Measurements from ENCODE around the gene DDC.

The DDC gene

GRCh38 chr7:50436133-50436806, 128.9 kb downstream of the DDC start:
- peaks cover 7% of the 10 kb centered on the region for H3K9me3 ChIP-seq (ENCODE audit: control insufficient read depth, insufficient read depth, low read length)

GRCh38 chr7:50431722-50432305, 133.4 kb downstream of the DDC start:
- no peaks in the 10 kb centered on the region for H3K36me3 ChIP-seq (ENCODE audit: insufficient read depth, low read length)
- peaks cover 5% of the 10 kb centered on the region for H3K4me1 ChIP-seq (ENCODE audit: insufficient read depth, low read length)
- no peaks in the 10 kb centered on the region for H3K9me3 ChIP-seq (ENCODE audit: control insufficient read depth, insufficient read depth, low read length)
- no peak overlapping the region for H3K9ac ChIP-seq (ENCODE audit: low read depth, low read length)

More at GRCh38 chr7:50436133-50436806, 128.9 kb downstream of the DDC start:
- peaks cover 5% of the 10 kb centered on the region for H3K4me1 ChIP-seq (ENCODE audit: insufficient read depth, low read length)
- H3K36me3 ChIP-seq (ENCODE audit: insufficient read depth, low read length) = peaks cover 9% of the 10 kb centered on the region
- H3K9ac ChIP-seq (ENCODE audit: low read depth, low read length) = no peak overlapping the region

GRCh38 chr7:50431316-50431715, 133.9 kb downstream of the DDC start:
- Histone ChIP-seq H3K4me1 (ENCODE audit: insufficient read depth, low read length) (peaks cover 4% of the 10 kb centered on the region), H3K9ac (ENCODE audit: low read depth, low read length) (no peak overlapping the region), H3K9me3 (ENCODE audit: control insufficient read depth, insufficient read depth, low read length) (no peaks in the 10 kb centered on the region), H3K36me3 (ENCODE audit: insufficient read depth, low read length) (no peaks in the 10 kb centered on the region)

- Histone ChIP-seq H3K9ac (ENCODE audit: low read depth, low read length) (no peak overlapping the region), H3K36me3 (ENCODE audit: insufficient read depth, low read length) (no peaks in the 10 kb centered on the region), H3K9me3 (ENCODE audit: control insufficient read depth, insufficient read depth, low read length) (no peaks in the 10 kb centered on the region), H3K4me1 (ENCODE audit: insufficient read depth, low read length) (no peaks in the 10 kb centered on the region; the same call in 1 of the 2 replicates)
Measured at GRCh38 chr7:50428911-50429310, 136.3 kb downstream of the DDC start.

GRCh38 chr7:50427518-50427917, 137.7 kb downstream of the DDC start:
- no peaks in the 10 kb centered on the region; the same call in 1 of the 2 replicates for H3K4me1 ChIP-seq (ENCODE audit: insufficient read depth, low read length)
- no peak overlapping the region for H3K9ac ChIP-seq (ENCODE audit: low read depth, low read length)
- no peaks in the 10 kb centered on the region for H3K9me3 ChIP-seq (ENCODE audit: control insufficient read depth, insufficient read depth, low read length)
- H3K36me3 ChIP-seq (ENCODE audit: insufficient read depth, low read length) = no peaks in the 10 kb centered on the region

- Histone ChIP-seq H3K36me3 (ENCODE audit: insufficient read depth, low read length) (no peaks in the 10 kb centered on the region), H3K9ac (ENCODE audit: low read depth, low read length) (no peak overlapping the region), H3K9me3 (ENCODE audit: control insufficient read depth, insufficient read depth, low read length) (no peaks in the 10 kb centered on the region), H3K4me1 (ENCODE audit: insufficient read depth, low read length) (0 out of 2 replicates have a peak, but pooled peaks cover under 1% of the 10 kb centered on the region)
Measured at GRCh38 chr7:50426280-50427045, 138.7 kb downstream of the DDC start.

- no peaks in the 10 kb centered on the region for H3K36me3 ChIP-seq (ENCODE audit: insufficient read depth, low read length)
- H3K9ac ChIP-seq (ENCODE audit: low read depth, low read length) = no peak overlapping the region
- H3K4me1 ChIP-seq (ENCODE audit: insufficient read depth, low read length) = peaks cover 5% of the 10 kb centered on the region; the same call in 1 of the 2 replicates
- no peaks in the 10 kb centered on the region for H3K9me3 ChIP-seq (ENCODE audit: control insufficient read depth, insufficient read depth, low read length)
Measured at GRCh38 chr7:50425318-50425717, 139.9 kb downstream of the DDC start.

GRCh38 chr7:50423860-50424259, 141.3 kb downstream of the DDC start:
- H3K4me1 ChIP-seq (ENCODE audit: insufficient read depth, low read length) = peaks cover 8% of the 10 kb centered on the region; the same call in 1 of the 2 replicates
- no peaks in the 10 kb centered on the region for H3K36me3 ChIP-seq (ENCODE audit: insufficient read depth, low read length)
- no peak overlapping the region for H3K9ac ChIP-seq (ENCODE audit: low read depth, low read length)
- H3K9me3 ChIP-seq (ENCODE audit: control insufficient read depth, insufficient read depth, low read length) = no peaks in the 10 kb centered on the region

GRCh38 chr7:50422858-50423257, 142.3 kb downstream of the DDC start:
- H3K9me3 ChIP-seq (ENCODE audit: control insufficient read depth, insufficient read depth, low read length) = no peaks in the 10 kb centered on the region
- H3K4me1 ChIP-seq (ENCODE audit: insufficient read depth, low read length) = peaks cover 15% of the 10 kb centered on the region
- no peak overlapping the region for H3K9ac ChIP-seq (ENCODE audit: low read depth, low read length)
- H3K36me3 ChIP-seq (ENCODE audit: insufficient read depth, low read length) = no peaks in the 10 kb centered on the region

GRCh38 chr7:50421043-50421442, 144.2 kb downstream of the DDC start:
- Histone ChIP-seq H3K9me3 (ENCODE audit: control insufficient read depth, insufficient read depth, low read length) (no peaks in the 10 kb centered on the region), H3K4me1 (ENCODE audit: insufficient read depth, low read length) (peaks cover 25% of the 10 kb centered on the region), H3K36me3 (ENCODE audit: insufficient read depth, low read length) (no peaks in the 10 kb centered on the region), H3K9ac (ENCODE audit: low read depth, low read length) (no peak overlapping the region)

GRCh38 chr7:50418526-50419290, 146.5 kb downstream of the DDC start:
- Histone ChIP-seq H3K9me3 (ENCODE audit: control insufficient read depth, insufficient read depth, low read length) (no peaks in the 10 kb centered on the region), H3K9ac (ENCODE audit: low read depth, low read length) (no peak overlapping the region), H3K4me1 (ENCODE audit: insufficient read depth, low read length) (peaks cover 25% of the 10 kb centered on the region), H3K36me3 (ENCODE audit: insufficient read depth, low read length) (no peaks in the 10 kb centered on the region)

- no peak overlapping the region for H3K9ac ChIP-seq (ENCODE audit: low read depth, low read length)
- no peaks in the 10 kb centered on the region for H3K9me3 ChIP-seq (ENCODE audit: control insufficient read depth, insufficient read depth, low read length)
- H3K4me1 ChIP-seq (ENCODE audit: insufficient read depth, low read length) = peaks cover 25% of the 10 kb centered on the region
- H3K36me3 ChIP-seq (ENCODE audit: insufficient read depth, low read length) = no peaks in the 10 kb centered on the region
Measured at GRCh38 chr7:50418086-50418515, 147.1 kb downstream of the DDC start.

- Histone ChIP-seq H3K9ac (ENCODE audit: low read depth, low read length) (no peak overlapping the region), H3K36me3 (ENCODE audit: insufficient read depth, low read length) (no peaks in the 10 kb centered on the region), H3K4me1 (ENCODE audit: insufficient read depth, low read length) (peaks cover 25% of the 10 kb centered on the region)
Measured at GRCh38 chr7:50416527-50417182, 148.6 kb downstream of the DDC start.

More at GRCh38 chr7:50416527-50417182, 148.6 kb downstream of the DDC start:
- no peaks in the 10 kb centered on the region for H3K9me3 ChIP-seq (ENCODE audit: control insufficient read depth, insufficient read depth, low read length)

All from ES-I3 (cell line).